SIG-M5 treated with dmso at 0.1 percent for 504 hours (cell line): Measurements from ENCODE around the gene TFCP2.
"Not testable (repeated sequence)": the region's sequence is repeated elsewhere in the genome, so short reads cannot be mapped to it uniquely, and the experiment has no call there.

Experiments
- DNase-seq: peaks from one replicate; lab custom pipeline; 2025; ENCODE audit not compliant: unreplicated experiment; lab: John Stamatoyannopoulos, UW

The TFCP2 gene

GRCh38 chr12:51172515-51173431, at the start of gene TFCP2:
Gene TFCP2 (minus strand): TSS chr12:51173135. CDS start chr12:51172422, 713 bp downstream.
- DNase-seq, result peak; percentile 93

DNA sequence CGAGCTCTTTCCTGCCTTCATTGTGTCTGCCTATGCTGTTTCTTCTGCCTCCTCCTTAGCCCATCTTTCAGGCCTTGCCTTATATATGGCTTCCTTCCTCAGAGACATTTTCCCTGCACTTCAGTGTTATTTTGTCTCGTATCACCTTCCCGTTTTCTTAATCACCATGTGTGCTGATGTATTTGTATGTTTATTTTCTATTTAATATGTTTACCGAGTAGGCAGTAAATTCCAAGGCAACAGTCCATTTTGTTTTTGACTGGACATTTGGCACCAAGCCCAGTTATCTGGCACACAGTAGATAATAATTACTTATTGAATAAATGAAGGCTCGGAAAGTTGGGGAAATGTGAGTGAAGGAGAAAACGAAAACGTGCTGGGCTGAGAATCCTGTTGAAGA, 49.5 kb upstream of the TFCP2 start:
- DNase-seq, result no peak

DNA sequence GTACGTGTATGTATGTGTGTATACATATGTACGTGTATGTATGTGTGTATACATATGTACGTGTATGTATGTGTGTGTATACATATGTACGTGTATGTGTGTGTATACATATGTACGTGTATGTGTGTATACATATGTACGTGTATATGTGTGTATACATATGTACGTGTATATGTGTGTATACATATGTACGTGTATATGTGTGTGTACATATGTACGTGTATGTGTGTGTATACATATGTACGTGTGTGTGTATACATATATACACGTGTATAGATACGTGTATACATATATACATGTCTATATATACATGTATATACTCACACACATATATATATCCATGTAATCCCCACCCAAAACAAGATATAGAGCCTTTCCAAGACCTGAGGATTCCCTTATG, 46.9 kb upstream of the TFCP2 start:
- not testable (repeated sequence) for DNase-seq

DNA sequence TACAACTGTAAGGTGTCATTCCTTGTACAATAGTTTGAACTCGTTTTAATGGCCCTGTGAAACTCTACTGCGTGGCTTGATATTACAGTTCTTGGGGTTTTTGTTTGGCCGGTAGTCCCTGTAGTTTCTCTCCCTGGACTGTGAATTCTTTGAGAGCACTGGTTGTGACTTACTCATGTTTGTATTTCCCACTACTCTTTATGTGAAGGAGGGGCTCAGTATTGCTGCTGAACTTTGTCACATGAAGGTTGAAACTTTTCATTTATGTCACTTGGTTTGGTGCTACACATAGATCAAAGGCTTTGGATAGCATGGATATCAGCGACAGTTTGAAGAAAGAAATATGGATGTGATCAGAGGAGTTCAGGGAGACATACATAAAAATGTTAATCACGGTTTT, 46.4 kb upstream of the TFCP2 start:
- no peak for DNase-seq

DNA sequence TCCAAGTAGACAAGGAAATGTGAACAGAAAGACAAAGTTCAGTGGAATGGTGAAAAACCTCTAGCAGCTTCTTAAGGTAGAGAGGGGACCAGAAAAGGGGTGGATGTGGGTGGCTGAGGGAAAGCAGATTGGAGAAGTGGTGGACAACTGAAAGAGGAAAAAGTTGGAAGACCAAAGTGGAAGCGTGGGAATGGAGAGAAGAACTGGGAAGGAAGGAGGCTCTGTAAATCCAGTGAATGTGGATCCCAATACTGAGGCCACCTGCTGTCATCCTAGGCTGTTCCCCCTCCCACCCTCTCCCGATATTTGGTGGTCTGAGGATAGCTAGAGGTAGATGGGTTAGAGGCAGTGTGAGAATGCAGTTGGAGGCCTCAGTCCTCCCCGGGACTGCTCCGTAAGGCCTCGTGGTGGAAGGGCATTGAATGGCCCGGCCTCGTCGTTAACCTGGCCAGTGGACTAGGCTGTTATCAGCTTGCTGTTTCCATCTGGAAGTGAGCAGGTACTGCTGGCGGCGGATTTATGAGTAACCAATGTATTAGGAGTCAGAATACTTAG, 45.7 kb upstream of the TFCP2 start:
- no peak for DNase-seq

- DNase-seq, result peak; percentile 72
Measured at GRCh38 chr12:51217968-51218606, 45.2 kb upstream of the TFCP2 start, which contains the start of gene POU6F1. Gene POU6F1 (minus strand): TSS chr12:51218062. CDS start chr12:51206836, 11,226 bp downstream.

- DNase-seq, result no peak
Measured at GRCh38 chr12:51217133-51217967, 44.4 kb upstream of the TFCP2 start.

- DNase-seq, result no peak
Measured at GRCh38 chr12:51216642-51217041, 43.7 kb upstream of the TFCP2 start.

DNA sequence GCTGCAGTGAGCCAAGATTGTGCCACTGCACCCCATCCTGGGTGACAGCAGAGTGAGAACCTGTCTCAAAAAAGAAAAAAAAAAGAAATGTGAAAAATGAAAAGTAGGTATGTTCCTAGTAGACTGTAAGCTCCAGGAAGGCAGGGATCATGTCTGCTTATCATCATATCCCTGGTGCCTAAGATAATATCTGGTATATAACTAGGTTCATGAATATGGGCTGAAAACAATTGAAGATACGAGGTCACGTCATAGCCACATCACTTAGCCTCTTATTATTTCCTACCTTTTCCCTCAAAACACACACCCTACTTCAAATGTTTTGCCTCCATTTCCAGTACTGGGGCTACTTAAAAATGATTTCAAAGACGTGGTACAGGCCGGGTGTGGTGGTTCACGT, 42.0 kb upstream of the TFCP2 start:
- no peak for DNase-seq

DNA sequence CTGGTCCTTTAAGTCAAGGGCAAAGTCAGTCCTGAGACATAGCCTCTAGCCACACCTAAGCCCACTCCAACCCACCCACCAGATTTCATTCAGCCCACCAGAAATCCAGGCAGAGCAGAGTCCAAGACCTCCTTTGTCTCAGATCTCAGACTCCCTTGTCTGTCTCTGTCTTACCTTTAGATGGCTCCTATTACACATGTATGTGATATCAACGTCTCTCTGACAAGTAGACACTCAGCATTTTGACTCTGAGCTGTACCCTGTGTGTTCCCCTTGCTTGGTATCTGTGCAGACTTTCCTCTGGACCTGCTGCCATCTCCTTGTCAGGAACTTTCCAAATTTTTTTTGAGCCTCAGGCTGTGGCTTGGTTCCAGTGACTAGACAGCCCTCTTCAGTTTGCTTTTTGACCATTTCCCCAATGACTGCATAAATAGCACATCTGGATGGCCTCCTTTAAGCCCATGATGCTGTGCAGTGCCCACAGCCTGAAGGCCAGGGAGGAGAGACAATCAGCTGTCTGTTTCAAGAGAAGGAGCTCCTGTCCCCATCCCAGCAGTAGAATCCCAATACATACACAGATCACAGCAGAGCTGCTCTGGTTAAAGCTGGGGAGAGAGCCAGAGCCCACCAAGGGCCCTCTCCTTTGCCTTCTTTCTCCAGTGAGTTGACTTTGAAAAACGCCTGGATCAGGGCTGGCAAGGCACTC, 37.9 kb upstream of the TFCP2 start:
- DNase-seq, result no peak

DNA sequence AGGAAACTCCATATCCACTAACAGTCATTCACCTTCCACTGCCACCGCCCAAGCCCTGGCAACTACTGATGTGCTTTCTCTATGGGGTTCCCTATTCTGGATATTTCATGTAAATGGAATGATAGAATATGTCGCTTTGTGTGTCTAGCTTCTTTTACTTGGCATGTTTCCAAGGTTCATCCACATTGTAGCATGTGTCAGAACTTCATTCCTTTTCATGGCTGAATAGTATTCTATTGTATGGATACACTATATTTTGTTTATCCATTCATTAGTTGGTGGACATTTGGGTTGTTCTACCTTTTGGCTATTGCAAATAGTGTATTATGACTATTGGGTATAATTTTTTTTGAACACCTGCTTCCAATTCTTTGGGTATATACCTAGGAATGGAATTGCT, 36.3 kb upstream of the TFCP2 start:
- DNase-seq, result no peak

- DNase-seq, result no peak
Measured at GRCh38 chr12:51208016-51208660, 35.2 kb upstream of the TFCP2 start.

GRCh38 chr12:51205350-51205749, 32.4 kb upstream of the TFCP2 start:
- DNase-seq, result no peak

GRCh38 chr12:51202718-51203117, 29.8 kb upstream of the TFCP2 start:
- DNase-seq, result no peak

- no peak for DNase-seq
Measured at GRCh38 chr12:51200806-51201205, 27.9 kb upstream of the TFCP2 start.

DNA sequence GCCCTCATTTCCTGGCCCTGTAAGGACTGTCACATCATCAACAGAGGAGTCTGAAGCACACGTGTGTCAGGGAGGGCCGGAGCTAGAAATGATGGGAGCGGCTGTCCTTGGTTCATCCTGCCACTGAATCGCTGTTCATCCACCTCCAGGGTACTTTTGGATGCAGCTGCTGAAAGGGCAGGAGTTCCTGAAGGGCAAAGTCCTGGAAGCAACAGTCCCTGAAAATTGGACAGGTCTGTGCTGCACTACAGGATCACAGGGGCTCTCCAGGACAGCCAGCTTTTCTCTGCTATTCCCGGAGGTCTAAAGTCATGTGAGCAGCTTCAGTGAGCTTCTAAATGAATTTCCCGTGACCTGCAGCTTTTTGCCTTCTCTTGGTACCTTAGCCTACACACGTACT, 27.2 kb upstream of the TFCP2 start:
- no peak for DNase-seq

GRCh38 chr12:51199366-51199945, 26.5 kb upstream of the TFCP2 start:
- no peak for DNase-seq

GRCh38 chr12:51198568-51199365, 25.8 kb upstream of the TFCP2 start:
- no peak for DNase-seq
